ENCODE data around the gene PAX5.

- no peak for TF ChIP-seq CTCF (IDR thresholded peaks at IDR 0.05)
- no peak for TF ChIP-seq POLR2A (IDR thresholded peaks at IDR 0.05)
Observed at GRCh38 chr9:36832164-36832795, 201.8 kb downstream of the PAX5 start.
